Activated T-cell treated with anti-CD3 and anti-CD28 coated beads, Interleukin-2, amount 50 U/mL, for 24 hours (primary cell): Measurements from ENCODE around the gene RHBDF1.

Experiments
- DNase-seq: peaks from one replicate; pipeline ENCODE4 v3.0.0-alpha.2; 2020
- H3K27ac Mint-ChIP-seq: 2 replicates; pipeline ENCODE4 v1.8.0; 2020; ENCODE audit warnings: mild to moderate bottlenecking, mixed read lengths
- H3K27me3 Mint-ChIP-seq: 2 replicates; pipeline ENCODE4 v1.8.0; 2020; ENCODE audit warnings: mixed read lengths
- H3K36me3 Mint-ChIP-seq: 2 replicates; pipeline ENCODE4 v1.8.0; 2020; ENCODE audit warnings: low read depth, mixed read lengths
- H3K4me1 Mint-ChIP-seq: 2 replicates; pipeline ENCODE4 v1.8.0; 2020; ENCODE audit warnings: low read depth, mixed read lengths
- H3K4me3 Mint-ChIP-seq: 2 replicates; pipeline ENCODE4 v1.8.0; 2020; ENCODE audit warnings: mild to moderate bottlenecking, moderate library complexity, mixed read lengths
- H3K9me3 Mint-ChIP-seq: 2 replicates; pipeline ENCODE4 v1.8.0; 2020; ENCODE audit warnings: mixed read lengths

The RHBDF1 gene

GRCh38 chr16:72561-73548 is at the start of gene RHBDF1:
TSS of gene RHBDF1 (minus strand) at chr16:72631. CDS start at chr16:65015, 7,616 bp downstream.
- H3K36me3 Mint-ChIP-seq, result no peaks in the 10 kb centered on the region
- peaks cover 22% of the 10 kb centered on the region for H3K4me1 Mint-ChIP-seq
- peak within 1 kb of the TSS; percentile 39 for H3K4me3 Mint-ChIP-seq
- no peak for DNase-seq
- no peaks in the 10 kb centered on the region for H3K9me3 Mint-ChIP-seq
- H3K27ac Mint-ChIP-seq, result no peak within 1 kb of the TSS
- H3K27me3 Mint-ChIP-seq, result peaks cover 49% of the 10 kb centered on the region

GRCh38 chr16:120756-121155 is 48.3 kb upstream of the RHBDF1 start:
- H3K4me3 Mint-ChIP-seq, result no peak overlapping the region
- no peaks in the 10 kb centered on the region for H3K9me3 Mint-ChIP-seq
- H3K27ac Mint-ChIP-seq, result no peak overlapping the region
- H3K27me3 Mint-ChIP-seq, result no peaks in the 10 kb centered on the region
- no peaks in the 10 kb centered on the region for H3K4me1 Mint-ChIP-seq
- H3K36me3 Mint-ChIP-seq, result peaks cover 62% of the 10 kb centered on the region
- no peak for DNase-seq

- DNase-seq, result no peak
- Mint-ChIP-seq H3K9me3 (no peaks in the 10 kb centered on the region), H3K36me3 (peaks cover 60% of the 10 kb centered on the region), H3K4me3 (no peak overlapping the region), H3K27ac (no peak overlapping the region), H3K4me1 (no peaks in the 10 kb centered on the region), H3K27me3 (no peaks in the 10 kb centered on the region)
These were observed 47.5 kb upstream of the RHBDF1 start for GRCh38 chr16:119835-120491.

- H3K9me3 Mint-ChIP-seq, result no peaks in the 10 kb centered on the region
These were observed 46.9 kb upstream of the RHBDF1 start for GRCh38 chr16:119295-119694.

GRCh38 chr16:118857-119256 is 46.4 kb upstream of the RHBDF1 start:
- H3K27ac Mint-ChIP-seq, result no peak overlapping the region
- H3K27me3 Mint-ChIP-seq, result no peaks in the 10 kb centered on the region

More at GRCh38 chr16:119295-119694, 46.9 kb upstream of the RHBDF1 start:
- no peak overlapping the region for H3K27ac Mint-ChIP-seq
- no peak for DNase-seq
- no peaks in the 10 kb centered on the region for H3K27me3 Mint-ChIP-seq
- H3K4me3 Mint-ChIP-seq, result no peak overlapping the region
- H3K4me1 Mint-ChIP-seq, result peaks cover under 1% of the 10 kb centered on the region
- H3K36me3 Mint-ChIP-seq, result peaks cover 61% of the 10 kb centered on the region

GRCh38 chr16:117379-118365 is 45.2 kb upstream of the RHBDF1 start:
- Mint-ChIP-seq H3K9me3 (no peaks in the 10 kb centered on the region), H3K4me1 (peaks cover 13% of the 10 kb centered on the region), H3K36me3 (peaks cover 65% of the 10 kb centered on the region), H3K27me3 (no peaks in the 10 kb centered on the region), H3K4me3 (no peak overlapping the region), H3K27ac (no peak overlapping the region)
- DNase-seq, result peak; percentile 75

More at GRCh38 chr16:118857-119256, 46.4 kb upstream of the RHBDF1 start:
- peaks cover 3% of the 10 kb centered on the region for H3K4me1 Mint-ChIP-seq
- H3K36me3 Mint-ChIP-seq, result peaks cover 62% of the 10 kb centered on the region
- H3K9me3 Mint-ChIP-seq, result no peaks in the 10 kb centered on the region
- no peak for DNase-seq
- H3K4me3 Mint-ChIP-seq, result no peak overlapping the region

- Mint-ChIP-seq H3K27me3 (no peaks in the 10 kb centered on the region), H3K4me3 (no peak overlapping the region), H3K27ac (no peak overlapping the region)
These were observed 43.6 kb upstream of the RHBDF1 start for GRCh38 chr16:116015-116414.

GRCh38 chr16:114327-114726 is 41.9 kb upstream of the RHBDF1 start:
- H3K4me3 Mint-ChIP-seq, result no peak overlapping the region
- peaks cover 79% of the 10 kb centered on the region for H3K36me3 Mint-ChIP-seq
- H3K4me1 Mint-ChIP-seq, result peaks cover 13% of the 10 kb centered on the region
- H3K9me3 Mint-ChIP-seq, result no peaks in the 10 kb centered on the region
- DNase-seq, result no peak
- H3K27me3 Mint-ChIP-seq, result no peaks in the 10 kb centered on the region
- H3K27ac Mint-ChIP-seq, result no peak overlapping the region

More at GRCh38 chr16:116015-116414, 43.6 kb upstream of the RHBDF1 start:
- Mint-ChIP-seq H3K9me3 (no peaks in the 10 kb centered on the region), H3K36me3 (peaks cover 73% of the 10 kb centered on the region), H3K4me1 (peaks cover 13% of the 10 kb centered on the region)
- DNase-seq, result no peak

GRCh38 chr16:112153-112840 is 39.9 kb upstream of the RHBDF1 start:
- no peak overlapping the region for H3K4me3 Mint-ChIP-seq
- H3K27me3 Mint-ChIP-seq, result no peaks in the 10 kb centered on the region
- no peak overlapping the region for H3K27ac Mint-ChIP-seq
- no peaks in the 10 kb centered on the region for H3K9me3 Mint-ChIP-seq
- no peak for DNase-seq
- H3K36me3 Mint-ChIP-seq, result peaks cover 82% of the 10 kb centered on the region
- H3K4me1 Mint-ChIP-seq, result peaks cover 13% of the 10 kb centered on the region

GRCh38 chr16:106623-107324 is 34.3 kb upstream of the RHBDF1 start:
- H3K27ac Mint-ChIP-seq, result no peak overlapping the region
- H3K4me1 Mint-ChIP-seq, result peaks cover 3% of the 10 kb centered on the region
- H3K9me3 Mint-ChIP-seq, result no peaks in the 10 kb centered on the region
- peak; percentile 50 for DNase-seq
- H3K4me3 Mint-ChIP-seq, result no peak overlapping the region
- peaks cover 76% of the 10 kb centered on the region for H3K36me3 Mint-ChIP-seq
- no peaks in the 10 kb centered on the region for H3K27me3 Mint-ChIP-seq

GRCh38 chr16:105521-105920 is 33.1 kb upstream of the RHBDF1 start:
- H3K36me3 Mint-ChIP-seq, result peaks cover 78% of the 10 kb centered on the region
- no peak for DNase-seq
- H3K27ac Mint-ChIP-seq, result no peak overlapping the region
- peaks cover 3% of the 10 kb centered on the region for H3K4me1 Mint-ChIP-seq
- H3K27me3 Mint-ChIP-seq, result no peaks in the 10 kb centered on the region
- no peak overlapping the region for H3K4me3 Mint-ChIP-seq
- no peaks in the 10 kb centered on the region for H3K9me3 Mint-ChIP-seq

- Mint-ChIP-seq H3K4me3 (no peak overlapping the region), H3K4me1 (peaks cover 3% of the 10 kb centered on the region), H3K27me3 (no peaks in the 10 kb centered on the region), H3K9me3 (no peaks in the 10 kb centered on the region), H3K27ac (no peak overlapping the region), H3K36me3 (peaks cover 80% of the 10 kb centered on the region)
- DNase-seq, result no peak
These were observed 32.5 kb upstream of the RHBDF1 start for GRCh38 chr16:104928-105327.

GRCh38 chr16:104355-104754 is 31.9 kb upstream of the RHBDF1 start:
- Mint-ChIP-seq H3K27ac (no peak overlapping the region), H3K4me3 (no peak overlapping the region), H3K27me3 (no peaks in the 10 kb centered on the region), H3K36me3 (peaks cover 80% of the 10 kb centered on the region), H3K4me1 (peaks cover 3% of the 10 kb centered on the region), H3K9me3 (no peaks in the 10 kb centered on the region)
- DNase-seq, result no peak
